ENCODE results near the gene SLC12A7.
"Not testable (repeated sequence)": the region's sequence is repeated elsewhere in the genome, so short reads cannot be mapped to it uniquely, and the experiment has no call there.

SLC12A7 gene

DNA sequence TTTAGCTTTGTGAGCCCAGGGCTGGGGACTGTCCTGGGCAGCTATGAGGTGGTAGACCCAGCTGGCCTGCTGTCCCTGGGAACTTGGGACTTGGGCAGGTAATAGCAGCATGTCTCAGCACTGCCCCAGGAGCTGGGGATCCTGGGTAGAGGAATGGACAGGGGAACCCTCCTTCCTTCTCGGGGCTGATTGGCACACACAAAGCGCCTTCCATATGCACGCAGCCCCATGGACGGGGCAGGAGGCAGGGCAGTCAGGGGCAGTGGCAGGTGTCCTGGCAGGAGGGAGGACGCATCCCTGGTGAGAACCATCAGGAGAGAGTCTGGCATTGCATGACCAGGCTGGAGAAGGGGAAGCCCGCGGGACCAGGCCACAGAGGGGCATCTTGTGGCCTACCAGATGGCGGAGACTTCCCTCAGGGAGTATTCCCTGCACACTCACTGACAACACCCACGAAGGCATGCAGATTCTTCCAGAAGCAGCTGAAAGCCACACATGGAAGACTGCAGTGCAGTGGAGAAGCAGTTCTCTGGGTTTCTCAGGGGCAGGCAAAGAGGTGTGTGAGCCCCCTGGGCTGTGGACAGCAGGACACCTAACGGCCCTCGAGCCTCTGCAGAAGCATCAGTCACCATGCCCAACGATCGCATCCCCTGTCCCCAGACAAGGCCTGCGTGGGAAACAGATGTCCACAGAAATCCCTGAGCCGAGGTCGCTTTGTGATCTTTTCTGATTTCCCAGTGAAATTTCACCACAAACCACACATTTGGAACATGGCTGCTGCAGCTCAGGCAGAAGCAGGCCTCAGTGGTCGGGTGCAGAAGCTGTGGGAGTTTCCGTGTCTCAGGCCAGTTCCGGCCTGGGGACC is 110.2 kb downstream of the SLC12A7 start:
- DNase-seq: no peak

DNA sequence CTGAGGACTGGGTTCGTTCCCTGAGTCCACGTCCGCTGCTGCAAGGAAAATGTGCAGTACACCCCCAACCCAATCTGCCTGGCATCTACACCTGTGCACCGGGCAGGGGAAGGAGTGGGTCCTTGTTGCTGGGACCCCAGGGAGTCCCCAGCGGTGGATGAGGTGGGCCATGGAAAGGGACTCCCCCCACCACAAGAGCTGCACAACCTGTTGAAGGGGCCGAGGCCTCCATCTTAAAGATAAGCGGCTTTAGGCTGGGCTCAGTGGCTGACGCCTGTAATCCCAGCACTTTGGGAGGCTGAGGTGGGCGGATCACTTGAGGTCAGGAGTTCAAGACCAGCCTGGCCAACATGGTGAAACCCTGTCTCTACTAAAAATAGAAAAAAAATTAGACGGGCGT is 111.0 kb downstream of the SLC12A7 start:
- DNase-seq: not testable (repeated sequence)
